GM21390 (cell line): ENCODE results near the gene FMNL2.

Source experiments
- ATAC-seq: cut with Tn5 transposase; IDR thresholded peaks from one replicate; pipeline ENCODE4 v1.9.1; 2021; ENCODE audit not compliant: unreplicated experiment

The FMNL2 gene

DNA sequence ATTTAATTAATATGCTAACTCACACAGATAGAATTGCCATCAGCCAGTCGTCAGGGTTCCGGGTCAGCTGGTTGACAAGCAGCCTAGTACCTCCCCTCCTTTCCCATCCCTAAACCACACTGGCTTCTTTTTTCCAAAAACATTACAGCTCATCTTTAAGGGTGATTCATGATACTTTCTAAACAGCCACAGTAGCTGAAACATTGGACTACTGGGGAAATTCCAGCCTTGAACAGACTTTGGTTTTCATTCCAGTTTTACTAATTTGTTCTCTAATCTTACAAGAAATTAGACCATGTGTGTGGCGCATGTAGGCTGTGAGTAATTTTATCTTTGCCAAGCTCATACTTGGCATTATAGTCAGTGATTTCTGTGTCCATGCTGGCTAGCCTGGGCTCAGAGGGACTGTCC, 110.8 kb downstream of the FMNL2 start:
- ATAC-seq: no peak

DNA sequence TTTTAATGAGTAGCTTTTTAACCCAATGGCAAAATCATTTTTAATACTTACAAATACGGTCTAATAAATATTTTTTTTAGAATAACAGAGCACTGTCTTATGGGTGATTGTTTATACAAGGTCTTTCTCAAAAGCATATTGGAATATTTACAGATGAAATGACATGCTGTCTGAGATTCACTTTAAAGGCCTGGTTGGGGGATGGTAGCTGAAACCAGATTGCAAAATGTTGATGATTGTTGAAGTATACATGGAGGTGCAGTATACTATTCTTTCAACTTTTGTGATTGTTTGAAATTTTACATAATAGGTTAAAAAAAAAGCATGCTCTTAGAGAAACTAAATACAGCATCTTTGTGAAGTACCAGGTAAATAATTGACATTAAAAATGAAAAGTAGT, 111.2 kb downstream of the FMNL2 start:
- ATAC-seq: no peak

DNA sequence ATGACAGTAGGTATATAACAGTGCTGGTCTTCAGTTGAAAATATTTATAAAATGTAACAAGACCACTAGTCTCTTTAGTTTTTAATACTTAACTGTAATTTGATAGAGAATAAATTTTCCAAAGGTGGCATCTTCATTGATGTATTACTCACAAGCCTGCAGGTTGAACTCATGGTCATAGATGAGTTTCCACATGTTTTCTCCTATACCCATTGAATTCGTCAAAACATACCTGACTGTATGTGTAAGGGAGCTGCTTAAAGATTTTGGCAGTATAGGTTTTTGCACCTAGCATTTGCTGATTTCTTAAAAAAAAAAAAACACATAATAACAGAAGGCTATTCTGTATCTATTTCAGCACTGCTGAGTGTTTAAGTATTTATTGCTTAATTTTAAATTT, 112.9 kb downstream of the FMNL2 start:
- no peak for ATAC-seq

DNA sequence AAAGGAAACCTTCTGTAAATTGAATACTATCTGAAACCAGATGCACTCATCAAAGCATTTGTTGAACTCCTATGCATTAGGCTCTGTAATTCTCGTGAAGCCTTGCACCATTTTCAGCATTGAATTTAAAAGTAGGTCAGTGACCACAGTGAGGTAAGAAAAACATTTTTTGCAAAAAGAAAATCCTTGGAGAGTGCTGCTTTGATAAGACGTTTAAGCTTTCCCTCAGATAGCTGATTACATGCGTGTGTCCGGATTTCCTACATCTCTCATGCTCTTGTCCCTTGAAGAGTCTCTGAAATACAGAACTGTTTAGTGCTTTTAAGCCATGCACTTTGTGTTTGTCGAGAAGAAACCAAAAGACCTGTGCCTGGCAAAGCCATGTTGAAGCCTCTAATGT, 113.6 kb downstream of the FMNL2 start:
- ATAC-seq: no peak

DNA sequence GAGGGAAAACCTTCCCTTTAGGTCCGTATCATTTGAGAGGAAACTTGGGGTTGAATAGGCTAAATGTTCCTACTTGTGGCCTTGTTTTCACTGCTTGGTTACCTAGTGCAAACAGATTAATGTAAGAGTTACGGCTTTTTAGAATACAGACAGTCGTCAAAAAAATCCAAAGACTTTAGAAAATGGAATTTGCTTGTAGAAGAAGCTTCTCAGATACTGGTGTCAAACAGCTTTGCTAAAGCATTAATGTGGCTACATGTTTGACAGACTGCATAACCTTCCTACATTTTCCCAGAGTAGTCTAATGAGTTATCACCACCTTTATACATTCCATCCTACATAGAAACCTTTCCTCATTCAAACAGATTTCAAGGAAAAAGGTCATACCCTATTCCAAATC, 114.6 kb downstream of the FMNL2 start:
- ATAC-seq: no peak

DNA sequence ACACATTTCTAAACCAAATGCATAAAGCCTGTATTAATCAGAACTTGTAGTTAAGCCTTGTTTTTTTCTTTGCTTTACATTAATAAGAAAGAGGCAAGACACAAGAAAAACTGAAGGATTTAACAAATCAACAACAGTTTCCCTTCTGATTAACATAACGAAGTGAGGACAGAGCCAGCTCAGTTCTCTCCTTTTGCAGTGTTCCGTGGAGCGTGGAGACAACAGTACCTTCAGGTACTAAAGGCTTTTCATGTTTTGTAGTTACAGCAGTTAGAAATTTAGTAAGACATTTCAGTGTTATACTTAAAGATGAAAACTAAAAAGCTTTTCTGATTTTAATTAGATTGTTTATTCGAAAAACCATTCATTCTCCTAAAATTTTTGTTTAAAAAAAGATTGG, 115.2 kb downstream of the FMNL2 start:
- ATAC-seq: no peak

DNA sequence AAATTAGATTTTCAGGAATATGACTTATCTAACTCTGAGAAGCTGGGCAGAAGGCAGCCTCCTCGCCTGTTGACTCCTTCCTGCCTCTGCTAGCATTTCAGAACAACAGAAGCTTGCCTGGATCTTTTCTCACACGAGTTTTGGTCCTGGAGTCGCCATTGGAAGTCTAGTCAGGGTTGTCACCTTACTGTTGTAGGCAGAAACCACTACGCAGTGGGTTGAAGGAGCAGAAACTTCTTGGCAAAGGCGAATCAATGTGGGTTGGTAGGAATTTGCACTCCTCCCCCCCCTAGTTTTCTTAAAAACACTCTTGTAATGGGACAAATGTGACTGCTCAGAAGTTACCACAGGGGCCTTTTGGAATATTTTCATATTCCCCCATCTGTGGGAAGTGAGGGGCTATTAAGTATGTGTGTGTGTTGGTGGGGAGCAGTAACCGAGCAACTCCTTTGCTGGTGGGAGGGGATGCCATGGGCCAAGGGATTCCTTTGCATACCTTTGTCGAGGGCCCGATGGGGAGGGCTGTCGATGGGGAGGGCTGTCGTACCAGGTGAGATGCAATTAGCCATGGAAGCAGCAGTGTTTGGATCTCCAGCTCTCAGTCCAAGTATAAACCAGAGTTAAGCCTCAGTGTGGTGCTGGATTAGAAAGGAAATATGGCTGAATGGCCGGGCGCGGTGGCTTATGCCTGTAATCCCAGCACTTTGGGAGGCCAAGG, 117.4 kb downstream of the FMNL2 start:
- ATAC-seq: no peak

DNA sequence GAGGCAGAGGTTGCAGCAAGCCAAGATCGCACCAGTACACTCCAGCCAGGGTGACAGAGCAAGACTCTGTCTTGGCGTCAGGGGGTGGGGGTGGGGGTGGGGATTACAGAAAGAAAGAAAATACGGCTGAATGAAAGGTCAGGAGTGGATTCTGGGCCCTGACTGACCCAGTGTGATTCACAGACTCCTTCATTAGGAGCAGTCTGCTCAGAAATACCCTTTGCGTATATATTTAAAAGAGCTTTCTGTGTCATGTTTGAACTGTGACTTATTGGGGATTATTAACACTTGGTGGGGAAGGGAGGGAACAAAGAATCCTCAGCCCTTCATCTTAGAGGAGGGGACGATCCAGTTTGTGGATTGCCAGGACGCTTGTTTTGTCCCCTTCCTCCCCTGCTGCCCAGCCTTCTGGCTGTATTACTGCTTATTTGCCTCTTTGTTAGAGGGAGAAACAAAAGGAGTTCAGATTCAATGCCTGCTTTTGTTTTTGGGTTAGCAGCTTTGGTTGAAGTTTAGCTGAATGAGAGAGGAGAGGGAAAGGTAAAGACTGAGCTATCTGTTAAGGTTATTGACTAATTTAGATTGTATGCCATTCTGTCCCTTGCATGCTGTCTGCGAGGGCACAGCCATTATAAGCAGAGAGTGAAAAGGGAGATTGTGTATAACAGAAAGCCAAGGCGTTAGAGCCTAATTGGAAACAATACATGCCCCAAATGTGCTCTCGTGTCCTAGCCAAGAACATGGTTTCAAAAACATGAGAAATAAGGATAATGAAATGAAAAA, 118.3 kb downstream of the FMNL2 start:
- ATAC-seq: no peak

DNA sequence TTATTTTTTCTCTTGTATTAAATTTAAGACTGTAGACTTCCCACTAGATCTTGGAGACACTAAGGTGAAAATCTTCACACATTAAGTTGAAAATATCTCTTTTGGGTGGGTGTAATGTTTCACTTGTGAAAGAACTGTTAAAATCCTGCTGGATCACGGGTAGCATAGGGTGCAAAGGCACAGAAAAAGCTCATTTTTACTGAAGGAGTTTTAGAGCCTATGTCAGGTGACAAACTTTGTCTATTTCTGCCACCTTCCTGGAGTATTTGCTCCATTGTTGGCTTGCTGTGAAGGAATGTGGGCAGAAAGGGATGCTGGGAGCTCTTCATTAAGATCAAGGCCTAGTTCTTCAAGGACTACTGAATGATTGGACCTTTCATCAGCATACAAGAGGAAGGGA, 119.4 kb downstream of the FMNL2 start:
- ATAC-seq: no peak

DNA sequence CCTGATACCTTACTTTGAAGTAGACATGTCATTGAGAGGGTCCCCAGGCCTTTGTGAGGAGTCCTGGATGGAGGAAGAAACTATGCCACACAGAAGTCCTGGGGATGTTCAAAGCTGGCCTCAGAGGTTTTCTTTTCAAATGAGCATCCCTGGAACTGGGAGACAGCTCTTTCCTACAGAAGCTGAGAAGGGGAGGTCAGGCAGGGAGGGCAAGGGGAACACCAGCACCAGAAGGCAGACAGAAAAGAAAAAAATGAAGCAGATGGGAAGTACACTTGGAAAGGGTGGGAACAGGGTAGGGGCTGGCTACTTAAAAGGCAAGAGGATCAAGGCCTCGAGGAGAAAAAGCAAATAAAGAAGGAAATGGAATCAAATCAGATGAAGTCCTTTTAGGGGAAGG, 120.0 kb downstream of the FMNL2 start:
- ATAC-seq: no peak

DNA sequence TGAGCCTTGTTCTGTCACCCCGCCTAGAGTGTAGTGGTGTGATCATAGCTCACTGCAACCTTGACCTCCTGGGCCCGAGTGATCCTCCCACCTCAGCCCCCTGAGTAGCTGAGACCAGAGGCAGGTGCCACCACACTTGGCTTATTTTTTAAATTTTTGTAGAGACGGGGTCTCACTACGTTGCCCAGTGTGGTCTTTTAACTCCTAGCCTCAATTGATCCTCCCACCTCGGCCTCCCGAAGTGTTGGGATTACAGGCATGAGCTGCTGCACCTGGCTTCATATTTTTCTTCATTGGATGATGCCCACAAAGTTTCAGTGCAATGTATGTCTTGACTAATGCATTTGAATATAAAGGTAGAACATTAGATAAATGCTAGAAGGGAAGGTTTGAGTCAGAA, 120.8 kb downstream of the FMNL2 start:
- no peak for ATAC-seq

DNA sequence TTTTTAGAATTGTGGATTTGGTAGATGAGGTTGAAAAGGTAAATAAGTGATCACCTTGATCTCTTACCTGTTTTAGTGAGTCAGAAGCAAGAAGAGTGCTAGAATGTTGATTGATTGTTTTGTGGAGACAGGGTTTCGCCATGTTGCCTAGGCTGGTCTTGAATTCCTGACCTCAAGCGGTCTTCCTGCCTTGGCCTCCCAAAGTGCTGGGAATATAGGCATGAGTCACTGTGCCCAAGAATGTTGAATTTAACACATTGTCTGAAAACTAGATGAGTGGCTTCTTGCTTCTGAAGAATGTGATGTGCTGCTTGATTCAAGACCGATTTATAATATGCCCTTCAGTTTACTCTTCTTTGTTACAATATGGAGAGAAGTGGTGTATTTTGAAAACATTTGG, 121.3 kb downstream of the FMNL2 start:
- ATAC-seq: no peak

DNA sequence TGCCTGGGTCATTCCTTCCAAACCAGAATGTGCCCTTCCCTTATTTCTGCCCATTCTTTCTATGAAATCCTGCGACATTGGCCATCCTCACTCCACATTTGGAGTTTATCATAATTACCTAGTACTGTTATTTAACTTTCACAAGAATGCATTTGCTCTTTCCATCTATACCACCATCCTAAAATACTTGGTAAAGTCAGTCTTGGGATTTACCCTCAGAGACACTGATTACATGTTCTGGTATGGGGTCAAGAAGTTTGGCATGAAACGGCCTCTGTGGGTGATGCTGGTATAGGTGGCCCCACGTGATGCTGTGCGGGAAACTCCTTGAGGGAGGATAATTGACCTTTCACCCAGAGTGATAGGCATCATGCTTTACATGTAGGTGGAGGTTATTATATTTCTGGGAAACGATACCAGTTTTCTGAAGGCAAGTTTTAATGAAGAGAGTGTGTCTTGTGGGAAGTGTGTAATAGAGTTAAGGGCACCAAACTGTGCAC, 123.5 kb downstream of the FMNL2 start:
- no peak for ATAC-seq

DNA sequence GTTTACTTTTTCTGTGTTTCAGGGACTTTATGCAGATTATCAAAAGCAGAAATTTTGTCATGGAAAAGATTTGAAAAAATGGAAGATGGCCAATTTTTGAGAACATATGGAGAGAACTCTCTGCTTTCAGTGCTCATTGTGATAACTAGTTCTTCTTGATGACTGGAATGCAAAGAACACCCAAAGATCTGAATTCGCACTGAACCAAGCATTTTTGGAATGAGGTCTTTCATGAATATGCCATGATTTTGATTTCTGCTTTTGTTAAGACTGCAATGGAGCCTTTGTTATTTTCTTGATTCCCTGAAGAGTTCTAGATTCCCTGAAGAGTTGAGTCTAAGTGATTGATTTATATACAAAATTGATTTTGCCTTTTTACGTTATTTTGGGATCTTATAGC, 124.1 kb downstream of the FMNL2 start:
- no peak for ATAC-seq

DNA sequence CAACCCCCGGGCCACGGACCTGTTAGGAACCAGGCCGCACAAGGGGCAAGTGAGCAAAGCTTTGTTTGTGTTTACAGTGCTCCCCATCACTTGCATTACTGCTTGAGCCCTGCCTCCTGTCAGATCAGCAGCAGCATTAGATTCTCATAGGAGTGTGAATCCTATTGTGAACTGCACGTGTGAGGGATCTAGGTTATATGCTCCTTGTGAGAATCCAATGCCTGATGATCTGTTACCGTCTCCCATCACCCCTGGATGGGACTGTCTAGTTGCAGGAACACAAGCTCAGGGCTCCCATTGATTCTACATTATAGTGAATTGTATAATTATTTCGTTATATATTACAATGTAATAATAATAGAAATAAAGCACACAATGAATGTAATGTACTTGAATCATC, 125.6 kb downstream of the FMNL2 start:
- ATAC-seq: no peak

DNA sequence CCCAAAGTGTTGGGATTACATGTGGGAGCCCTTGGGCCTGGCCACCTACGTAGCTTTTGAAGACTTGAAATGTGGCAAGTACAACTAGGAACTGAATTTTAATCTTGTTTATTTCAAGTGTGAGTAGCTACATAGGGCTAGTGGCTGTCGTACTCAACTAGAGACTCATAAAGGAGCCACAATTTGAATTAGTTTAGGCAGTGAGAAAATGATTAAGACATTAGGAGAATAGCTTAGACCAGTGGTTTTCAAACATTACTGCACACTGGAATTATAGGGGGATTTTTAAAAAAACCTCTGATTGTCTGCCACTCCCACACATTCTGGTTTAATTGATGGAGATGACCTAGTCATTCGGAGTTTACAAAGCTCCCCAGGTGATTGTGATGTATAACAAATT, 127.1 kb downstream of the FMNL2 start:
- ATAC-seq: no peak

DNA sequence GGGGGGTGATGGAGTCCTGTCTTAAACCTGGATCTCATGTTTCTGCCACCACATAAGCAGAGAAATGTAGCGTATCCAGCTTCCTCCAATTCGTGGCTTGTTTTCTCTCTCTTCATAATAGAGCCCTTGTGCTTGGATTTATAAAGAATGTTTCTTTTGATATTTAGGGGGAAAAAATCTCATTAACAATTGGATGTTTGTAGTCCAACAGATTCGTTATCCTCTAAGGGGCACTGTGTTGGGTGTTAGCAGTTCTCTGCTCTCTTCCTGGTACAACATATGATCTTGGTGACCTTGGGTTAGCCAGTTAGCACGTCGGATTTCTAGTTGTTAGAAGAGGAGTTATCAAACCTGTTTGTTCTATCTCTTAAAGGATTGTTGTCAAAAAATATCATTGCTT, 127.8 kb downstream of the FMNL2 start:
- no peak for ATAC-seq

DNA sequence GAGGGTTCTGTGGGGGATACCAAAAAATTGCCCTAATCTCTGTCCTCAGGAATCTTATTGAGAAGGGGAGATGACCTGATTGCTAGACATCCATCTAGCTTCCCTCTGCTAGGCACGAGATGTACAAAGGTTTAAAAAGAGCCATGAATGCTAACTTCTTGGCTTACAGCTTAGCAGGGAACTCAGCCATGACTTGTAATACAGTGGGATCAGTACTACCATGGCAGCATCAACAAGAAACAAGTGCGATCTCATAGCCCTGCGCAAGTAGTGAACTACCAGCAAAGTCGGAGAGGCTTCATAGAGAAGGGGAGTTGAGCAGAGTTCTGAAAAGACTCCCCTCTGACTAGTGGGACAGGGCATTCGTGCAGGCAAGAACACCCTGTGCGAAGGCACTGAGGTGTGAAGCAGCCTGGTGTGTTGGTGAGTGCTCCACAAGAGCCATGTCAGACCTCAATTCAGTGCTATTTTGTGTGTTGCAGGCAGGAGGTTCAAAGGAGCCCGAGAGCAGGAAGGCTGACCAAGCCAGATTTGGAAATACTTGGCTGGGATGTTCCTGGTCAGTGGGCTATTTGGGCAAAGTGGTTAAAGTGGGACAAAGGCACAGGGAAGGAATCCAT, 130.0 kb downstream of the FMNL2 start:
- no peak for ATAC-seq

DNA sequence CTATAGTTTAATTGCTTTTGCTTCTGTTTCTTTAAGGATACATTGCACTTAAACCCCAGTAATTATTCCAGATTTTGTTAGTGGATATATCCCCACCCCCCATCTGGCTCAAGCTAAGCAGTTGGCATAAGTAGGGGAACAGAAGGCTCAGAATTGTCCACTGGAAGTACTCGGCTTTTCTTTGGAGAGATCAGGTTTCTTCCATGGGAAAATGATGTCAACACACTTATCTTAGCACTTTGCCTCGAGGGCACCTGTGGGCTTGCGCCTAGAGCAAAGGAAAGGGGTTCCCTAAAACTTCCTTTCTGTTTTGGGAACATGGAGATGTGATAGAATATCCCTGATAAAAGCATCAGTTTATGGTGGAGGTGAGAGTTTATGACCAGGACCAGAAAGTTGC, 130.6 kb downstream of the FMNL2 start:
- no peak for ATAC-seq

DNA sequence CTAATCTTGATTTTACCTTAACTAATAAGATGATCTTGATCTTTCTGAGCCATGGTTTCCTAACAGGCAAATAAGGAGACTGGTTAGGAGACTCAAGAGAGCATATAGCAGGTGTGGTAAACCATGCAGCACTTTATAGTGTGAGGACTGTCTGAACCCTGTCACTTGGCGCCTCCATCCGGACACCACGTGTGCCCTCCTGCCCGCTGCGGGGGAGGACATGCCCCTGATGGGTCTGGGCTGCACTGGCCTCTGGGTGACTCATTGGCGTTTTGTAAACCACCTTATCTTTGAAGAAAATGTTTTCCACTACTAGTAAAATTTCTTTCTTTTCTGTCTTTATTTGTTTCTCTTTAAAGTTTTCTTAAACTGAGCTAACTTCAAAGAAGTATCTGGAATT, 131.1 kb downstream of the FMNL2 start:
- ATAC-seq: no peak

DNA sequence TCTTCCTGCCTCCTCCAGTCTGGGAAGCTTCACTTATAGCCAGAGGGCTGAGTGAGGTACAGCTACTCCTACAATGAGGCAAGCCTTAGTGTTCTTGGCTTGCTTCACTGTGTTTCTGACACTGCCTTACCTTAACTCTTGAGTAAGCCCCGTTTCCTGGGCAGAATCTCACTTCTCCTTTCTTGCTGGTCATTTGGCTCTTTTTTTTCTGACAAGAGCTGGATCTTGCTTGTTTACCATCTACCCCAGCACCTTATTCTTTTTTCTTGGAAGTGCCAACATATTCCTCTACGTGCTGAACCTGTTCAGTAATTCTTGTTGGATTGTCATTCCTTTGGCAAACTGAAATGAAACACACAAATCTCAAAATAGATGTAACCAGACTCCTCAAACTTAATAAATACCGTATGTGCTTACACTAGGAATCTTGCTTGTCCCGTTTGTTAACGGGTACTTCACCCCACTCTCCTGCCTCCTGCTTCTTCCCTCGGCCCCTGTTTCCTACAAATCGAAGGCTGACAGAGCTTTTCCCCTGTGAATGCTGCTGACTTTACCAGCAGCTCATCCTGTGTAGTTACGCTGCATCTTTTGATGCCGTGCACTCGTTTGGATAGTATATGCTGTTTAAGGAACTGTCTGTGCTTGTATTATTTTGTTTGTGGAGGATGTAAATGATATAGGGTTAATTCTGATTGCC, 132.2 kb downstream of the FMNL2 start:
- peak; percentile 94 for ATAC-seq
